GM15510 (cell line): ENCODE results near the gene ARID3B.

Experiments used
- POLR2A ChIP-seq: IDR thresholded peaks from 3 replicates; pipeline ENCODE4 v1.6.1; 2011; ENCODE audit warnings: borderline replicate concordance; ENCODE audit not compliant: insufficient read length; ENCODE audit errors: extremely low read depth

Gene ARID3B

GRCh38 chr15:74548241-74548640 lies 7.2 kb downstream of the ARID3B start:
- TF ChIP-seq POLR2A: no peak

DNA sequence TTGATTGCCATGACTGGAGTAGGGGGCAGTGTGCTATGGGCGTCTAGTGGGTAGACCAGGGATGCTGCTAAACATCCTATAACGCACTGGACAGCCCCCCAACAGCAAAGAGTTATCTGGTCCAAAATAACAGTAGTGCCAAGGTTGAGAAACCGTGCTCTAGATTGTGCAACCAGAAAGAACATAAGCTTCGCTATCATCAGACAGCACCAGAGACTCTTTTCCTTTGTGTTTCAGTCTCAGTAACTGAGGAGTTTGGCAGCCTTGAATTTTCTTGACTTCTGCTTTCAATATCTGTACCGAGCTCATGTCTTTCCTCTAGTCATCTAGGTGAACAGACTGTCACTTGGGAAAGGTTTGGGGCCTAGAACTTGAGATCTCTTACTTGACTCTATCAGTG lies 8.8 kb downstream of the ARID3B start:
- TF ChIP-seq POLR2A: no peak

DNA sequence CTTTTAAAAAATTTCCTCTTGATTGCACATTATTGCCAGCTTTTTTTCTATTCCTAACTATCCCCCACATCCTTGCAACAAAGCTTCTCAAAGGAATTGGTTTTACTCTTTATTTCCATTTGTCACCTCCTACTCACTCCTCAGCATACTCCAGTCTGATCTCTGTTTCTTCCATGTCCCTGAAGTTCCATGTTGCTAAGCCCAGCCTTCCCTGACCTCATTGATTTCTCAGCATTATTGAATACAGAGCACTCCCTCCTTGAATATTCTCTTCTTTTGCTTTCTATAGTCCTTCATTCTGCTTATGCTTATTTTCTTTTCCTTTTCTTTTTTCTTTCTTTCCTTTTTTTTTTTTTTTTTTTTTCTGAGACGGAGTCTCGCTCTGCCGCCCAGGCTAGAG lies 10.7 kb downstream of the ARID3B start:
- TF ChIP-seq POLR2A: no peak

DNA sequence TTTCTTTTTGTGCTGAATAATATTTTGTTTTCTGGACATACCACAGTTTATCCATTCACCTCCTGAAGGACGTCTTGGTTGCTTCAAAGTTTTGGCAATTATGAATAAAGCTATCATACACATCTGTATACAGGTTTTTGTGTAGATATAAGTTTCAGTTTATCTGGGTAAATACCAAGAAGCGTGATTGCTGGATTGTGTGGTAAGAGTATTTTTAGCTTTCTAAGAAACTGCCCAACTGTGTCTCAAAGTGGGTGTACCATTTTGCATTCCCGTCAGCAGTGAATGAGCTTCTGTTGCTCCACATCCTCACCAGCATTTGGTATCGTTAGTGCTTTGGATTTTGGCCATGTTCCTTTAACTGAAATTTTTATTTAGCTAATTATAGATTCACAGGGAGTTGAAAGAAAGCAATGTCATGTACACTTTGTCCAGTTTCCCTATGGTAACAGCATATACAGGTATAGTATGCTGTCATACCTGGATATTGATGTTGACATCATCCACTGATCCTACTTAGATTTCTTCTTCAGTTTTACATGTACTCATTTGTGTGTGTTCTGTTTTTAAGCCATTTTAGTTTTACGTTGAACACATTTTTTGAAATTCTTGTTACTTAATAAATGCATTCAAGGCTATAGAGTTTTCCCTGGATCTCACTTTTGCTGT lies 11.9 kb downstream of the ARID3B start:
- TF ChIP-seq POLR2A: no peak

- TF ChIP-seq POLR2A: no peak
Observed at GRCh38 chr15:74555192-74555591, 14.2 kb downstream of the ARID3B start.

GRCh38 chr15:74558706-74559105 lies 17.7 kb downstream of the ARID3B start:
- no peak for TF ChIP-seq POLR2A

DNA sequence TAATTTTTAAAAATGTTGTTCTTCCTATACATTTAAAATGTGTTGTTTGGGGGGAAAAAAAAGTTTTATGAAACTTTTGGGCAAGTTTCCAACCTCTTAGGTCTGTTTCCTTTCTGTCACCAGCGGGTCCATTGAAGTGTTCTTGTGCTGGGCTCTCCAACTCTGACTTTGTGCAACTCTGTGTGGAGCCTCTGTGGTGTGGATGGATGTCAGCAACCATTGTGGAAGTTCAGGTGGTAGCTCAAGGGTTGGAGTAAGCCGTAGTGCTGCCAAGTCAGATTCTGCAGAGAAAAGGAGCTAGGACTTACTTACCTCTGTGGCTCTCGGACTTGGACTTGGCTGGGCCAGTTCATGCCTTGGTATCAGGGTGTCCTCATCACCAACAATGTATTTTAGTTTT lies 22.4 kb downstream of the ARID3B start:
- no peak for TF ChIP-seq POLR2A

GRCh38 chr15:74564182-74564581 lies 23.2 kb downstream of the ARID3B start:
- no peak for TF ChIP-seq POLR2A

GRCh38 chr15:74565381-74566085 lies 24.5 kb downstream of the ARID3B start:
- TF ChIP-seq POLR2A: no peak

DNA sequence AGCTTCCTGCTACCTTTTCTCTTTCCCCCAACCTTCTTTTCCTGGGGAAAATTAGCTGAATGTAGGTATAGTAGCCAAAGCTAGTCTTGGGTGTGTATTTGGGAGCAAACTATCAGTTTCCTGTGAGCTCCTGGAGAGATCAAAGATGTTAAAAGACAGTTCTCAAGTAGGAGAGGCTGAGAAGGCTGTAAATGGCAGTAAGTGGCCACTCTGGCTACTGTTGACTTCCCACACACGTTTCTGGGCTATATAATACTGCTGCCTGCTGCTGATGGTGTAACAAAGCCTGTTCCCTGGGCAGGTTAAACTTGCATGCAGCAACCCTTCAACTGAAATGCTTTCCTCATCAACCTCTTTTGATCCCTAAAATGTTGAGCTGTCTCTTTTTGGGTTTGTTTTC lies 27.6 kb downstream of the ARID3B start:
- TF ChIP-seq POLR2A: no peak

GRCh38 chr15:74569731-74570070 lies 28.7 kb downstream of the ARID3B start:
- no peak for TF ChIP-seq POLR2A

DNA sequence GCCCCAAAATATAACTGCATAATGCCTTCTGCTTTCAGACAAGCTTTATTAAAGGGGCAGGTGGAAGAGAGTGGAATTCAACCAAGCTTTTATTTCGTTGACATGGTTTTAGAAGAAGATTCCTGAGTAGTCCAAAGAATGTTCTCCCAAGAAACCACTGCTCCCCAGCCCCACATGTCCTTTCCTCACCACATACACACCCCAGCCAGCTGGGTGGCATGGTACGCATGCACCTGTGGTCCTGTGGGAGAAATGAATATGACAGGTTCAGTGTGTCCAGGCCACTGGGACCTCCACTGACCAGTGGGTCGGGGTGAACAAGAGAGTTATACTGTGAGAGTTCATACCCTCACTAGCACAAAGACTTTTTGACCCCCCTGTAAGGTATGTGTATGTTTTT lies 30.2 kb downstream of the ARID3B start:
- TF ChIP-seq POLR2A: no peak

GRCh38 chr15:74573987-74574386 lies 33.0 kb downstream of the ARID3B start:
- TF ChIP-seq POLR2A: no peak

GRCh38 chr15:74578496-74578994 lies 37.5 kb downstream of the ARID3B start:
- no peak for TF ChIP-seq POLR2A

DNA sequence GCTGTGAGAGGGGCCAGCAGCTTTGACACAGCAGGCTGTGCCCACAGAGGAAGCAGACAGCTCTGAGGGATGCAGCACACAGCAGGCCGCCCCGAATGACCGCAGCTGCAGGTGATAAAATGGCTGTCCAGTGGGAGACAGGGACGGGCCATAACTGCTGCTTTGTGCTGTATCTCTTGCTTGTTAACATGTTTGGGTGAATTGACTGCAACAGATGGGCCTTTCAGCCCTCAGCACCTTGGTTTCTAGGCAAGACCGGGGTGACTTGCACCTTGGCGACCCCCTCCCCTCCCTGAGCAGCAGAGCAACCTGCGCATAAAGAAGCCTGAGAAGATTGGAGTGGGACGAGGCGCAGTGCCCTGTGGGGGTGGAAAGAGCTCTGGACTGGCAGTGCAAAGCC lies 38.0 kb downstream of the ARID3B start:
- no peak for TF ChIP-seq POLR2A
